Measurements from ENCODE around the gene COL13A1.

COL13A1 gene

DNA sequence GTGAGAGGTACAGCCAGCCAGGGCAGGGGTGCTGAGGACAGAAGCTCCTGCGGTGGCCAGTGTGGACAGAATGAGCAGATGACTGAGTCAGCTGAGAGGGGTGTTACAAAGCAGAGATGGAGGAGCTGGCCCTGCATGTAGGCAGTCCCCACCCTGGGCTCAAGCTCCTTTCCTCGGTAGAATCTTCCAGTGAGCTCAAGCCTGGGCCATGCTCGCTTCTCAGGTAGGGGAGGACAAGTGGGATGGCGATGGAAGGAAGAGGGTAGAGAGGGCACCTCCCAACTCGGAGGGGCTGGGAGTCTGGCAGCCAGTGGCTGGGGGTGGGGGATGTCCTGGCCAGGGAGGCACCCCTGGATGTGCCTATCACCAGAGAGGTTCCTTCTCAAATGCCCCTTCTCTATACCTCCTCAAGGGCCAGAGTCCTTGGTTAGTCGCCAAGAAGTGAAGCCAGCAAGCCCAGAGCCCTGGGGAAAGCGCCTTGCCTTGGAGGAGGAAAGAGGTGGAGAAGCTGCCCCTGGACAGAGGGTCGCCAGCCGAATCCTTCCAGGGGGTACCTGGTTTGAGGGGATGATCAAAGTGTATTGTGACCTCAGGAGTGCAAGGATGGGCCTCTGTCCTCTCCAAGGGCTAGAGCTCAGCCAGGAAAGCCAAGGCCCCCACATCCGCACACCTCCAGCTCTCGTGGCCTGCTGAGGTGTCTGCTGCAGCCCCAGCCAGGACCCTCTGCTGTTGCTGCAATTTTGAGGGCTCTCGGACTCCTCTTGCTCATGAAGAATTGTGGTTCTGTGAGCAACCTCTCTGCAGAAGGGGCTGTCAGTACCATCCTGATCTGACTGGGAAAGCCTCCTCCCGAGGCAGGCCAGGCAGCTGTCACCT is 162.4 kb downstream of the COL13A1 start:
- no peak for DNase-seq (ENCODE audit: low read depth)

DNA sequence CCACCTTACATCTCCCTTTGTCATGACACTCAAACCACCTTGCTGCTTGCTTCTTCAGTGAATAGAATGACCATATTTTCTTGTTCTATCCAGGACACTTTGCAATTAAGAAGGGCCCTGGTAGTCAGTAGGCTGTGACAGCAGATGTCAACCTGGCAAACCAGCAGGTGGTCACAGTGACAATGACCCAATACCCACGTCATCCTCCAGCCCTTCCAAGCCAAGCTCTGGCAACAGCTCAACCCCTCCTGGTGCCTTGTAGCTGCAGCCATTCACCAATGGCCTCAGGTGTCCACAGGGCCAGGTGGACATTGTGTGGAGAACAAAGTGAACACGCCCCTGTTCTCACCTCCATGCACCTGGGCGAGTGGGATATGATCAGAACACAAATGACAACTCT is 163.4 kb downstream of the COL13A1 start:
- no peak for DNase-seq (ENCODE audit: low read depth)

DNA sequence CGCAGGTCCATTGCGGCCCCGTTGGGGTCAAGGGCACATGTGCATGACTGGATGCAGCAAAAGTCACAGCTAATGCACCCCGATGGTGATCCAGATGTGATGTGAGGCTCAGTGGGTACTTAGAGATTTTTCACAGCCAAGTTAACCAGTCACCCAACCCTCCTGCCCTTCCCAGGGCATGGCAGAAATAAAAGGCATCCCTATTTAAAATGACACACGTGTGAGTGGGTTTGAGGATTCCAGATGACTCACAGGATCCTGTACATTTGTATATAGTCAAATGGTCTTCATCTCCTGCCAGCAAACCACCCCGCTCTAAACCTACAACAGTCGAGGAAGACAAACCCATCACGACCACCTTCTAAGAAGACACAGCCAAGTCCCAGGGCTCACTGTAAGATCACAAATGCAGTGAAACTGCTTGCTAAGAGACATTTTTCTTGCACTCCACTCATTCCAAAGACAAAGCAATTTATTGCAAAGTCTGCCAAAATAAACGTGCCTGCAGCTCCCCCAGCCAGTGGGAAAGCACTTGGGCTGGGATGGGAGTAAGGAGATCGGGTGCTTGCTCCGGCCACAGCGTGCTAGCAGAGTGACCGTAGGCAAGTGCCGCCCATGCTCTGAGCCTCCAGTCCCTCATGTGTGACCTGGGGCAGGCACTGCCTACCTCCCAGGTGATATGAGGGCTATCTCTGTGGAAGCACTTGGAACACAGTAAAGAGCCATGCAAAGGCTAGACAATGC is 164.4 kb downstream of the COL13A1 start:
- DNase-seq (ENCODE audit: low read depth) = no peak

DNA sequence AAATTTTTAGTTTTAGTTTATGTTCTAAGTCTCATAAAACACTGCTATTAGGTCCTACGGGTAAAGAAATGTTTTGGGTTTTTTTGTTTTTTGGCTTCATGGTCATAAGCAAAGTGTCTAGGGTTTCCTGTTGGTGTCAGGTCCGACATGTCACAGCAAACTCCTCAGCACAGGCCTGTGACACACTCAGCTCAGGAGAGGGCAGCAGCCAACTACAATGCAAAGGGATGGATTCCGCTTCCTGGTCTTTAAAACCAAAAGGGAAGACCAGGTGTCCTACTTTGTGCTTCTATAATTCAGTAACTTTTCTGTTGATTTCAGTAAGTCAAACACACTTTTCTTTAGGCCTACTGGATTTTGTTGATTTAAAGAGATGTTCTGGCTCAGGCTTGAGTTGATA is 167.1 kb downstream of the COL13A1 start:
- peak; percentile 9 for DNase-seq (ENCODE audit: low read depth)

DNA sequence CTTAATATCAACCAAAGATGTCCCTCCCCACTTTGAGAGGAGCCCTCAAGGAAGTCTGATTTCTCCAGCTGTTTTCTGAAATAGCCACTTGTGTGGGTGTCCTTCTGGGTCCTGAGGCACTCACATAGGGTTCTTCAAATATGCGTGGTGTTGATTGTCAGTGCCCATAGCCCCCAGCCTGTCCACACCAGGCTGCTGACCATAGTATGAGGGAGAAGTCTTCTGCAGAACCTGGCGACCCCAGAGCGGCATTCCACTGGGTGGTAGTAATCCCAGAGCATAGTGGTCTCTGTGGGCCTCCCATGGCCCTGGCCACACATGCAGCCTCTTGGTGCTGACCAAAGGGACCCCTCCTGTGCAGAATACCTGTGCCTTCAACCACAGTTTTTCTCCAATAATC is 168.3 kb downstream of the COL13A1 start:
- no peak for DNase-seq (ENCODE audit: low read depth)

DNA sequence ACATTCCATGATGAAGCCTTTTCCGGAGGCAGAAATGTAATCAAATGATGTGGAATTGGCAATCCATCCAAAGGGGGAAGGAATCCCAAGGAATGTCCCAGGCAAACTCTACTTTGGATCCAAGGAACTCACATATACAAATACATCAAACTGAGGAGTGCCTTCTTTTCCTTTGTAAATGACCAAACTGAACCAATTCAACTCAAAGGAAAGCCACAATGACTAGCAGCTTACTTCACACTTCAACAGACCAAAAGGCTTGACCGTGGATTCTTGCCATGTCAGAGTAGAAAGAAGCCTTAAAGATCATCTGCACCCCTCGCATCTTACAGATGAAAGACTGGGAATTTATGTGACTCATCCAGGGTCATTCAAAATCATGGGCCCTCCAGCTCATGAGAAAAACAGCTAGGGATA is 171.3 kb downstream of the COL13A1 start:
- no peak for DNase-seq (ENCODE audit: low read depth)

DNA sequence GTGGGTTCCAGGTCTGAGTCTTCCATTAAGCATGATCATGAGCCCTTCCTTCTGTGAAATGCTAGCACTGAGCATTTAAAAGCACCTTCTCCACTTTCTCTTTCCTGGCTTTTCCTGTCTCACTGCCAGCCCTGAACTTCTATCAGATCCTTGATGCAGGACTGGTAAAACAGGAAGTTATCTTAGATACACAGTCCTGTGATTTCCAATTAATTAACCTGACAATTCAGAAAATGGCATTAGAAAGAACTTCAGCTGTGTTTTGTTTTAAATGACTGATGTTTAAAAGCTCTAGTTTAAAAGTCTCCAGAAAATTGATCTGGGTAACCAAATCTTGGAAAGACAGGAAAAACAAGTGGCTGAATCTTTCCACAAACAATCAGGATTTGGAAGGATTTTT is 172.0 kb downstream of the COL13A1 start:
- no peak for DNase-seq (ENCODE audit: low read depth)

DNA sequence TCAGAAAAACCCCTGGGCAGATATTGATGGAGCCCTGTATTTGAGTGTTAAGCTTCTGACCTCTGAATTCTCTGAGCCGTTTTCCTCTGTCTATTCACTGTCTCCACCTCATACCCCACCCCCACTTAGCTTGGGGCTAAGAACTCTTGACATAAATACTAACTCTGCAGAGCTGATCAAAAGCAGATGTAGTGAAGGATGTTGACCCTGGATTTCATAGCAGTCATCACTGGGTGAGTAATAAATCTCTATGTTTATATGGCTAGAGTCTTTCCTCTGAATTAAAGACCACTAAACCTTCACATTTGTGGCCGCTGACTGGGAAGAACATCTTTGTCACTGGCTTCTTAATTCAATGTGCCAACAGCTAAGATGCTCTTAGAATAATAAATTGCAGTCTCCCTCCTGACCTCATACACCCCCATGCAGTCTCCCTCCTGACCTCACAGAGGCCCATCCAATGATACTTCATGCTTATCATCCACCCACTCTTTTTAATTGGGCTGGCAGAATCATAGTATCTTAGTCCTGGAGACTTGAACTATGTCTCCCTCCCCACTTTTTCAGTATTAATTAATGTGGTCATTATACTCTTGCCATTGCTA is 172.9 kb downstream of the COL13A1 start:
- DNase-seq (ENCODE audit: low read depth) = peak; percentile 59

DNA sequence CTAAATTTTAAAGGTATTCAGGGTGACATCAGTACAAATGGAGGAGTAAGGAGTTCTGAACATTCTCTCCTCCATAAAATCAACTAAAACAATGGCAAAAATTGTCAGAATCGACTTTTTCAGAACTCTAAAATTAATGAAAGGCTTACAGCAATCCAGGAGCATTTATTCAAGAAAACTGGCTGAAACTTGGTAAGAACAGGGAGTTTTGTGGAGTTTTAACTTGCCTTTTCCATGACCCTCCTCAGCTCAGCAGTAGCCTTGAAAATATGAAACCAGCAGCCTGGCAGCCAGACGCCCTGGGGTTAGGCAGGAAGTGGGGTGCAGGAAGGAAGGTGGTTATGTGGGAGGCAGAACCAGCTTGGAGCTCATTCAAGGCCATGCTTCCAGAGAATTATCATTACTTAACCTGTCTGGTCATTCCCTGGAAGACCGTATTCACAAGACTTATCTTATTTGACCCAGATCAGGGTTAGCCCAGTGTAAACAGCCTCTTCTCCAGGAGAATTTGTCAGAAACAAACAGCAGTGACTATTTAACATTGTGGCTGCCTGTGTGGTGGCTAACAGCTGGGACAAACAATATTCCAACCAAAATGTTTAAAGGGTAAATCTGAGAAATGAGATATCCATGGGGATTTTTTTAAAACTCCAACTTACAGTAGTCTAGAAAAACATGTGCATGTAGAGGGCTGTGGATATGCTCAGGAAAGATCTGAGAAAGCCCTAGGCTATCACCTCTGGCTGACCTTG is 175.3 kb downstream of the COL13A1 start:
- peak; percentile 69 for DNase-seq (ENCODE audit: low read depth)

DNA sequence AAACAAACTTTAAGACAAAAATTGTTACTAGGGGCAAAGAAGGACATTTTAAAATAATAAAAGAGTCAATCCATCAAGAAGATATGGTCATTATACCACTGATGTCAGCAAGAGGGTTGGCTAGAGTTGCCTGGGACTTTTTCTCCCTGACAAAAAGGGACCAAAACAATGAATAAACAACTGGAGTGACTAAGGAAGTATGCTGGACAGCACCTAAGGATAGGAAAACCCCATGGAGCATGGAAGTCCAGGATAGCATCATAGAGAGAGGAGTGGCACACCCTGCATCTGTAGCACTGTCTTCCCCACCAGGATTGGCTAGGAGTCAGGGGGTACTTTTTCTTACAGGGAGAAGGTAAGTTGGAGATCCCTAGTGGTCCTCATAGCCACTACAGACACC is 177.5 kb downstream of the COL13A1 start:
- no peak for DNase-seq (ENCODE audit: low read depth)

DNA sequence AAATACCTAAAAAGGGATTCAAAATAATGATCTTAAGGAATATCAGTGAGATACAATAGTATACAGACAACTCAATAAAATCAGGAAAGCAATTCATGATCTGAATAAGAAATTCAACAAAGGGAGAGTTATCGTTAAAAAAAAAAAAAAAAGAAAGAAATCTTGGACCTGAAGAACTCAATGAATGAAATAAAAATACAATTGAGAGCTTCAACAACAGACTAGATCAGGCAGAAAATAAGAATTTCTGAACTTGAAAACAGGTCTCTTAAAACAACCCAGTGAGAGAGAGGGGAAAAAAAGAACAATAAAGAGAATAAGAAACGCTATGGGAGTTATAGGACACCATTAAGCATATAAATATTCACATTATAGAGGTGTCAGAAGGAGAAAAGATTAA is 179.0 kb downstream of the COL13A1 start:
- no peak for DNase-seq (ENCODE audit: low read depth)

DNA sequence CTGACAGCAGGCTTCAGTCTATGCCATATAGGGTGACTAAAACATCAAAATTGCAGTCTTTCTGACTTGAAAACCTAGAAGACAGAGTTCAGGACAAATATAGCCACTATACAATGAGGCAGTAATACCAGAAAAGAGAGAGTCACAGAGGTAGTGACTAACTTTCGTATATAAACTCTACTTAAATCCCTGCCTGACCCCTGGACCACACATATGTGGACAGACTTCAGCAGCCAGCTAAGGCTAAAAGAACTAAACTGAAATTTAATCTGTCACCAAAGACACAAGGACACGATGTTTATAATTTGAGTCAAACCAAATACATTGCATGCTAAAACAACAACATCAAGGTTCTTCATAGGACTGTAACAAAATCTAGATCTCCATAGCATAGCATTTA is 186.4 kb downstream of the COL13A1 start:
- DNase-seq (ENCODE audit: low read depth) = no peak

DNA sequence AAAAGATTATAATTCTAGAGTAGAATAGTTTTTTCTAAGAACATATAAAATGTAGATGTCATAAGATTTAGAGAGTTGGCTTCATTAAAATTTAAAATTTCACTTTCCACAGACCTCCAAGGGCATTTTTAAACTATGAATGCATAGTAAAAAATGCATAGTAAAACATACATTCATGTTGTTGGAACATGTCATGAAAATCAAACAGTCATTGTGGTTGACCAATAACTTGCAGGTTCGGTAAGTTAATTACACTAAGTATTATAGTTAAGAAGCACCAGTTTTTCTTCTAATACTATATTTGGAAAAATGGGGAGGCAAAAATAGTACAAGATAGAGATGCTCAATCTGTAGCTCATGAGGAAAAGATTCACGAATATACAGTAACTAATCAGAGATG is 189.4 kb downstream of the COL13A1 start:
- no peak for DNase-seq (ENCODE audit: low read depth)

DNA sequence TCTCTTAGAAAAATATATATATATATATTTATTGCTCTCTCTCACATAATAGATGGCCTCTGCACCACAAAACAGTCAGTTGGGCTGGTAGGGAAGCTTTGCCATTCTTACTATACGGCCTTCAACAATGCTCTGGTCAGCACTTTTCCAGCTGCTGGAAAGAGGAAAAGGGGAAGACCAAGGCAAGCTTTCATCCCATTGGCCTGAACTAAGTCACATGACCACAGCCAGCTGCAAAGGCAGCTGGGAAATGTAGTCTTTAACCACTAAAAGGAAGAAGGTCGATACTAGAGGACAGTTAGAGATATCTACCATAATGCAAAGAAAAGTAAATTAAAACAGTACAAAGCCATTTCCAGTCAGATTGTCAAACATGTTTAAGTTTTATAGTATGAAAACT is 192.6 kb downstream of the COL13A1 start:
- DNase-seq (ENCODE audit: low read depth) = peak; percentile 63

DNA sequence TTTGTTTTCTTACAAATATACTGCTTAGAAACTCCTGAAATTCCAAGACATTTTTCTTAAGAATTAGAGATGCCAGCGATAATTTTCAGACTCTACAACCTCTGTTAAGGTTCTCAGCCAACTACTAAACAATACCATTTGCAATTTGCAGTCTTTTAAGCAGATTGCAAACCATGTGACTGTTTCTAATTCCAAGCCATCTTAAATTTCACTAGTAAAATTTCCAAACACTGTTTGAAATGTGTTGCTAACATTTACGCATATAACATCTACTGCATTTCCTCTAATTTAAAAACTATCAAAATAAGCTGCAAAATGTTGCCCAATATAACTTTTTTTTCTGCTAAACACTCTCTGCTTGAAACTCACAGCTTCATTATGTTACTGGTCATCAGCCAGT is 194.9 kb downstream of the COL13A1 start:
- DNase-seq (ENCODE audit: low read depth) = no peak

DNA sequence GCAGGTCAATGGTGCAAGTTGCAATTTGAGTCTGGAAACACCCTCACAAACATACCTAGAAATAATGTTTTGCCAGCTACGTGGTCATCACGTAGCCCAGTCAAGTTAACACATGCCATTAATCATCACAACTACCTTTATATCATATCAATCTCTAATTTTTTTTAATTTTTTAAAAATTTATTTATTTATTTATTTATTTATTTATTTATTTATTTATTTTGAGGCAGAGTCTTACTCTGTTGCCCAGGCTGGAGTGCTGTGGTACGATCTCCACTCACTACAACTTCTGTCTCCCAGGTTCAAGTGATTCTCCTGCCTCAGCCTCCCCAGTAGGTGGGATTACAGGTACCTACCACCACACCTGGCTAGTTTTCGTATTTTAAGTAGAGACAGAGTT is 198.6 kb downstream of the COL13A1 start:
- no peak for DNase-seq (ENCODE audit: low read depth)

DNA sequence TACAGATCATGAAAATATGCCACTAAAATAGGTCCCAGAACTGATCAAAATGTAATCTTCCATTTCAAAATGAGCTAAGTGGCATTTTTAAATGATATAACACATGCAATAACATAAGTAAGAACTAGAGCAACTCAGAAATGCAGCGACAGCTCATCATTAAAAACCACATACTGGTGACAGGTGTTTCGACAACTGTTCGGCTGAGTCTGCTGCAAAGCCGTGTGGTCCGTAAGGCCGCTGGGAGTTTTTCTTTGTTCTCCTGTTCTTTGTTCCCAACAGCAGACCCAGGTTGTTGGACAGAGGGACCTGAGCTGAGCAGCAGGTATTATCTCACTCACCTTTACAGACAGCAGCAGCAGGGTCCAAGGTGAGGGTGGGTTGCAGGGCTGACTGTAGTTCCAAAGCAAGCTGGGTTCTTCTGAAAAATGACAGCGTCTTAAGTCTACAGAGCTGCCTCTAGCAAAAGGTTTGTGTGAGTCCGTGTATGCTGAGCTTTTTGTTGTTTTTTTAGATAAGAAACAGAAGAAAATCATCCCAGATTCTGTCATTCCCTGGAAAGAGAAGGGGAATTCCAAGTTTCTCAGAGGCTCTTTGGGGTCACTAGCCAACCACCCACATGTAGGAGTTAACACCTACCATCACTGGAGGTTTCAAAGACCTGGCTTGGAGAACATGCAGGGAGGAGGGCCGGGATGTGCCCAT is 205.6 kb downstream of the COL13A1 start:
- no peak for DNase-seq (ENCODE audit: low read depth)

Data from amniotic epithelial cell (primary cell).